Mammary epithelial cell (primary cell): Measurements from ENCODE around the gene DNAH14.

Source experiments
- CTCF ChIP-seq, 2 donors: IDR thresholded peaks in 1 of 2; conservative IDR thresholded peaks in 1 of 2; 2 replicates each; pipeline ENCODE4 v1.5.1; 2011 to 2012; ENCODE audit warnings: inconsistent platforms in 2 of 2, low read length in 2 of 2, mild to moderate bottlenecking in 2 of 2, control low read depth in 1 of 2, low read depth in 1 of 2; ENCODE audit not compliant: insufficient read depth in 1 of 2; ENCODE audit errors: extremely low read depth in 1 of 2
- EZH2 ChIP-seq: IDR thresholded peaks from 2 replicates; pipeline ENCODE4 v1.6.1; 2012; ENCODE audit warnings: low read length, inconsistent platforms, borderline replicate concordance

- no peak for TF ChIP-seq CTCF (conservative IDR thresholded peaks at IDR 0.05 in 1 of 2, IDR thresholded peaks at IDR 0.05 in 1 of 2; ENCODE audit: extremely low read depth in 1 of 2, insufficient read depth in 1 of 2, low read depth in 1 of 2, low read length in 2 of 2)
- TF ChIP-seq EZH2 = no peak
Observed at GRCh38 chr1:225350872-225351271, 421.4 kb downstream of the DNAH14 start.
